Lower leg skin (tissue), 4 donors: ENCODE results near the gene CLEC14A. TPM values are rescaled to one million over a fixed set of nuclear protein-coding genes. Genes with fewer than 3 reads are reported as not detected.

Experiments used
- DNase-seq, 2 donors: peaks; one replicate each; pipeline ENCODE4 v3.0.0-alpha.2; 2019; ENCODE audit warnings: low spot score in 2 of 2
- H3K4me3 ChIP-seq: fragments of 200-600 bp; sonication (generic); 2 replicates; pipeline ENCODE4 v1.5.1; 2017; ENCODE audit warnings: mild to moderate bottlenecking, low read depth; ENCODE audit not compliant: poor library complexity, severe bottlenecking
- CTCF ChIP-seq, 3 donors: fragments of 450-650 bp; IDR thresholded peaks; one replicate each; pipeline ENCODE4 v1.5.1; 2016; ENCODE audit warnings: antibody characterized with exemption in 3 of 3, mild to moderate bottlenecking in 3 of 3, moderate library complexity in 2 of 3
- POLR2A ChIP-seq, 2 donors: fragments of 450-650 bp; IDR thresholded peaks; one replicate each; pipeline ENCODE4 v1.6.1; 2016 to 2017; ENCODE audit warnings: antibody characterized with exemption in 2 of 2, mild to moderate bottlenecking in 1 of 2, moderate library complexity in 1 of 2
- WGBS, 2 donors: methylation state at CpG; one replicate each; pipeline ENCODE4 v1.1.5; 2018; 5-methylcytosine and 5-hydroxymethylcytosine counted together
- intact Hi-C: fragments of 100-400 bp; cut with DNase I; formaldehyde crosslinking; loops from one replicate; pipeline ENCODE4 v1.15.0; 2023; ENCODE audit warnings: low total_unique reads
- total RNA-seq, 4 donors: library from RNA; depleted of rRNA; stranded (reverse); fragments of >200 nt; gene quantifications; one replicate each; pipeline ENCODE4 v1.1.0, GENCODE V29; 2016

CLEC14A gene
- total RNA-seq, 4 donors from 2014 or later = 10.2 to 25.8 (median 16.9) TPM

GRCh38 chr14:38290601-38291188, 34.8 kb upstream of the CLEC14A start:
- DNase-seq = no peak
- no peak overlapping the region for H3K4me3 ChIP-seq
- 24 to 30% methylated on average over 5 of the region's 5 CpGs for WGBS, 2 donors
- intact Hi-C loops = no loop called here
- TF ChIP-seq CTCF (IDR thresholded peaks at IDR 0.05) (no peak), POLR2A (IDR thresholded peaks at IDR 0.05) (no peak)

- intact Hi-C loops = no loop called here
Observed at GRCh38 chr14:38286452-38286851, 30.6 kb upstream of the CLEC14A start.

GRCh38 chr14:38285962-38286361, 30.1 kb upstream of the CLEC14A start:
- WGBS, 2 donors = 47% methylated on average over 2 of the region's 2 CpGs

More at GRCh38 chr14:38286452-38286851, 30.6 kb upstream of the CLEC14A start:
- no peak overlapping the region for H3K4me3 ChIP-seq
- no peak for DNase-seq
- TF ChIP-seq CTCF (IDR thresholded peaks at IDR 0.05) (no peak), POLR2A (IDR thresholded peaks at IDR 0.05) (no peak)

GRCh38 chr14:38282936-38283335, 27.0 kb upstream of the CLEC14A start:
- intact Hi-C loops = no loop called here
- DNase-seq = no peak
- no peak overlapping the region for H3K4me3 ChIP-seq
- TF ChIP-seq CTCF (IDR thresholded peaks at IDR 0.05) = no peak
- no peak for TF ChIP-seq POLR2A (IDR thresholded peaks at IDR 0.05)

More at GRCh38 chr14:38285962-38286361, 30.1 kb upstream of the CLEC14A start:
- no peak for DNase-seq
- intact Hi-C loops = no loop called here
- H3K4me3 ChIP-seq = no peak overlapping the region
- no peak for TF ChIP-seq CTCF (IDR thresholded peaks at IDR 0.05)
- TF ChIP-seq POLR2A (IDR thresholded peaks at IDR 0.05) = no peak

- TF ChIP-seq CTCF (IDR thresholded peaks at IDR 0.05) (no peak), POLR2A (IDR thresholded peaks at IDR 0.05) (no peak)
- intact Hi-C loops = no loop called here
- 25 to 42% methylated on average over 2 of the region's 2 CpGs for WGBS, 2 donors
- no peak overlapping the region for H3K4me3 ChIP-seq
- DNase-seq = no peak
Observed at GRCh38 chr14:38280081-38280480, 24.2 kb upstream of the CLEC14A start.

- WGBS, 2 donors = 70 to 92% methylated on average over 1 of the region's 1 CpG
- no peak for DNase-seq
- intact Hi-C loops = no loop called here
Observed at GRCh38 chr14:38279572-38279971, 23.7 kb upstream of the CLEC14A start.

More at GRCh38 chr14:38279572-38279971, 23.7 kb upstream of the CLEC14A start:
- no peak for TF ChIP-seq CTCF (IDR thresholded peaks at IDR 0.05)
- TF ChIP-seq POLR2A (IDR thresholded peaks at IDR 0.05) = no peak
- H3K4me3 ChIP-seq = no peak overlapping the region
